Neural cell (in vitro differentiated cells): ENCODE data around the gene MGLL. TPM values are rescaled to one million over a fixed set of nuclear protein-coding genes. Genes with fewer than 3 reads are reported as not detected.

Experiments used
- H2AFZ ChIP-seq: fragments of 200-600, 300-800 bp; sonication (generic), shearing (Covaris generic); 2 replicates; pipeline ENCODE4 v1.6.0; 2014; ENCODE audit warnings: low read depth, mild to moderate bottlenecking, antibody characterized with exemption, low read length, moderate library complexity
- H3F3A ChIP-seq: fragments of 200-600 bp; shearing (Covaris generic); 2 replicates; pipeline ENCODE4 v1.6.1; 2016; ENCODE audit warnings: mild to moderate bottlenecking, moderate library complexity, mixed read lengths, antibody characterized with exemption, low read length; ENCODE audit not compliant: insufficient read depth, poor library complexity, severe bottlenecking
- H3K27ac ChIP-seq: fragments of 200-600, 300-800 bp; sonication (generic), shearing (Covaris generic); 2 replicates; pipeline ENCODE4 v1.5.1; 2014; ENCODE audit warnings: mild to moderate bottlenecking, low read length, moderate library complexity
- H3K27me3 ChIP-seq: fragments of 300-800, 200-600 bp; sonication (generic), shearing (Covaris generic); 2 replicates; pipeline ENCODE4 v1.6.0; 2014; ENCODE audit warnings: mild to moderate bottlenecking, low read depth, low read length, moderate library complexity; ENCODE audit not compliant: insufficient read depth
- H3K36me3 ChIP-seq: fragments of 300-800, 200-600 bp; sonication (generic), shearing (Covaris generic); 2 replicates; pipeline ENCODE4 v1.5.1; 2014; ENCODE audit warnings: mild to moderate bottlenecking, antibody characterized with exemption, low read length, moderate library complexity; ENCODE audit not compliant: insufficient read depth
- H3K4me2 ChIP-seq: fragments of 300-800, 200-600 bp; sonication (generic), shearing (Covaris generic); 2 replicates; pipeline ENCODE4 v1.6.0; 2014; ENCODE audit warnings: mild to moderate bottlenecking, low read length
- H3K4me3 ChIP-seq: fragments of 300-800, 200-600 bp; sonication (generic), shearing (Covaris generic); 2 replicates; pipeline ENCODE4 v1.5.1; 2014; ENCODE audit warnings: mild to moderate bottlenecking, low read length, moderate library complexity
- H3K79me2 ChIP-seq: fragments of 200-600 bp; shearing (Covaris generic); replicated peaks from 2 replicates; pipeline ENCODE4 v1.6.0; 2014; ENCODE audit warnings: mild to moderate bottlenecking, low read length, moderate library complexity; ENCODE audit not compliant: insufficient read depth
- H3K9ac ChIP-seq: fragments of 300-800, 200-600 bp; sonication (generic), shearing (Covaris generic); 2 replicates; pipeline ENCODE4 v1.6.1; 2016; ENCODE audit warnings: mild to moderate bottlenecking, low read length, mixed read lengths
- H3K9me2 ChIP-seq: fragments of 200-600 bp; shearing (Covaris generic); 2 replicates; pipeline ENCODE4 v1.6.1; 2016; ENCODE audit warnings: mild to moderate bottlenecking, low read length, mixed read lengths; ENCODE audit not compliant: insufficient read depth
- H3K9me3 ChIP-seq: fragments of 200-600, 300-800 bp; sonication (generic), shearing (Covaris generic); 2 replicates; pipeline ENCODE4 v1.6.1; 2016; ENCODE audit warnings: mild to moderate bottlenecking, mixed run types, low read length, moderate library complexity, mixed read lengths
- H4K20me1 ChIP-seq: fragments of 200-600 bp; shearing (Covaris generic); 2 replicates; pipeline ENCODE4 v1.6.1; 2016; ENCODE audit warnings: mild to moderate bottlenecking, mixed run types; ENCODE audit not compliant: insufficient read depth
- EP300 ChIP-seq: fragments of 450-650 bp; conservative IDR thresholded peaks from 2 replicates; pipeline ENCODE4 v1.6.1; 2014; ENCODE audit warnings: antibody characterized with exemption, mild to moderate bottlenecking, moderate library complexity; ENCODE audit not compliant: poor library complexity, severe bottlenecking
- EZH2 ChIP-seq: fragments of 200-600, 300-800 bp; shearing (Covaris generic), sonication (generic); IDR thresholded peaks from 2 replicates; pipeline ENCODE4 v1.6.1; 2014; ENCODE audit warnings: antibody characterized with exemption, low read length, borderline replicate concordance, mild to moderate bottlenecking; ENCODE audit not compliant: insufficient read depth, poor library complexity, severe bottlenecking
- MXI1 ChIP-seq: fragments of 450-650 bp; conservative IDR thresholded peaks from 2 replicates; pipeline ENCODE4 v1.6.1; 2014; ENCODE audit warnings: antibody characterized with exemption, mild to moderate bottlenecking; ENCODE audit not compliant: poor library complexity, severe bottlenecking
- POLR2AphosphoS5 ChIP-seq: IDR thresholded peaks from 2 replicates; pipeline ENCODE4 v1.6.1; 2012
- RAD21 ChIP-seq: fragments of 450-650 bp; conservative IDR thresholded peaks from 2 replicates; pipeline ENCODE4 v1.6.1; 2014; ENCODE audit warnings: antibody characterized with exemption, mild to moderate bottlenecking, moderate library complexity
- SMC3 ChIP-seq: fragments of 450-650 bp; conservative IDR thresholded peaks from 2 replicates; pipeline ENCODE4 v1.6.1; 2014; ENCODE audit warnings: antibody characterized with exemption, mild to moderate bottlenecking, moderate library complexity; ENCODE audit not compliant: poor library complexity
- TAF1 ChIP-seq: IDR thresholded peaks from 2 replicates; pipeline ENCODE4 v1.6.1; 2012; ENCODE audit warnings: low read depth
- polyA plus RNA-seq: library from polyadenylated mRNA; depleted of rRNA; stranded (reverse); fragments of >200 nt; gene quantifications from 2 replicates; pipeline ENCODE4 v1.2.3, GENCODE V29; 2014
- TF ChIP-seq, protein P1 (sequence below): IDR thresholded peaks from 2 replicates; pipeline ENCODE4 v1.6.1; 2012; ENCODE audit warnings: borderline replicate concordance
- TF ChIP-seq, protein P2 (sequence below): fragments of 450-650 bp; IDR thresholded peaks from 2 replicates; pipeline ENCODE4 v1.5.1; 2014; ENCODE audit warnings: antibody characterized with exemption, mild to moderate bottlenecking, moderate library complexity; ENCODE audit not compliant: poor library complexity, severe bottlenecking

The MGLL gene
- polyA plus RNA-seq, 1 donor from 2014 or later, result 2.0 TPM

DNA sequence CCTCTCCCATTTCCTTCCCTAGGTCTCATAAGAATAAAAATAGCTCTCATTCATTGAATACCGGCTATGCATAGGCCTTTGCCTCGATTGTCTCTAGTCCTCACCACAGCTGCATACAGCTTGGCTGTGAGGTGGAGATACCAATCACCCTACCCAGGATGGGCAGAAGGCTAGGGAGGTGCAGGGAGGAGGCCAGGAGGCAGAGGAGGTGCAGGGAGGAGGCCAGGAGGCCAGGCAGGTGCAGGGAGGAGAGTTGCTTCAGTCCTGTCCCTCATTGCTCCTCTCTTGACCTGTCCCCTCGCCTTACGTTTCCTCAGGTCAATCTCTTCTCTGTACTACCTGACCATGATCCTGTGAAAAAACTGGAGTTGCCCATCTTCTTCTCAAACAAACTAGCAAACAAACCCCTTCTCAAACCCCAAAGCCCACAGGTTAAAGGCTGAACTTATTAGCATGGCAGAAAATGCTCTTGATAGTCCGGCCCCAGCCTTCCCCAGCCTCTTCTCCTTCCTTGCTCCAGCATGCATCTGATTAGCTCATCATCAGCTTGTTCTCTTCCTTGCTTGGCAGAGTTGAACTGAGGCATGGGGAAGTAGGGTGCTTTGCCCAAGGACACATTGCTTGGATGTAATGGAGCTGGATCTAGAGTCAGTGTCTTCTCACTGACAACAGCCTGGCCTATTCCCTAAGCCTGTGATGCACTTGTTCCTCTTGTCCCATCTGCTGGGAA lies 177.5 kb downstream of the MGLL start:
- no peaks in the 10 kb centered on the region for H3K79me2 ChIP-seq
- TF ChIP-seq, protein P1, sequence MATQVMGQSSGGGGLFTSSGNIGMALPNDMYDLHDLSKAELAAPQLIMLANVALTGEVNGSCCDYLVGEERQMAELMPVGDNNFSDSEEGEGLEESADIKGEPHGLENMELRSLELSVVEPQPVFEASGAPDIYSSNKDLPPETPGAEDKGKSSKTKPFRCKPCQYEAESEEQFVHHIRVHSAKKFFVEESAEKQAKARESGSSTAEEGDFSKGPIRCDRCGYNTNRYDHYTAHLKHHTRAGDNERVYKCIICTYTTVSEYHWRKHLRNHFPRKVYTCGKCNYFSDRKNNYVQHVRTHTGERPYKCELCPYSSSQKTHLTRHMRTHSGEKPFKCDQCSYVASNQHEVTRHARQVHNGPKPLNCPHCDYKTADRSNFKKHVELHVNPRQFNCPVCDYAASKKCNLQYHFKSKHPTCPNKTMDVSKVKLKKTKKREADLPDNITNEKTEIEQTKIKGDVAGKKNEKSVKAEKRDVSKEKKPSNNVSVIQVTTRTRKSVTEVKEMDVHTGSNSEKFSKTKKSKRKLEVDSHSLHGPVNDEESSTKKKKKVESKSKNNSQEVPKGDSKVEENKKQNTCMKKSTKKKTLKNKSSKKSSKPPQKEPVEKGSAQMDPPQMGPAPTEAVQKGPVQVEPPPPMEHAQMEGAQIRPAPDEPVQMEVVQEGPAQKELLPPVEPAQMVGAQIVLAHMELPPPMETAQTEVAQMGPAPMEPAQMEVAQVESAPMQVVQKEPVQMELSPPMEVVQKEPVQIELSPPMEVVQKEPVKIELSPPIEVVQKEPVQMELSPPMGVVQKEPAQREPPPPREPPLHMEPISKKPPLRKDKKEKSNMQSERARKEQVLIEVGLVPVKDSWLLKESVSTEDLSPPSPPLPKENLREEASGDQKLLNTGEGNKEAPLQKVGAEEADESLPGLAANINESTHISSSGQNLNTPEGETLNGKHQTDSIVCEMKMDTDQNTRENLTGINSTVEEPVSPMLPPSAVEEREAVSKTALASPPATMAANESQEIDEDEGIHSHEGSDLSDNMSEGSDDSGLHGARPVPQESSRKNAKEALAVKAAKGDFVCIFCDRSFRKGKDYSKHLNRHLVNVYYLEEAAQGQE, result no peak
- no peak for TF ChIP-seq MXI1
- no peaks in the 10 kb centered on the region for H3F3A ChIP-seq
- no peak overlapping the region for H3K27ac ChIP-seq
- no peak overlapping the region for H3K4me3 ChIP-seq
- no peaks in the 10 kb centered on the region for H3K9me2 ChIP-seq
- no peaks in the 10 kb centered on the region for H3K9me3 ChIP-seq
- H3K27me3 ChIP-seq, result no peaks in the 10 kb centered on the region
- peaks cover 4% of the 10 kb centered on the region for H4K20me1 ChIP-seq
- peaks cover 4% of the 10 kb centered on the region for H3K36me3 ChIP-seq
- no peak overlapping the region for H3K4me2 ChIP-seq
- no peak overlapping the region for H2AFZ ChIP-seq
- no peak overlapping the region for H3K9ac ChIP-seq

GRCh38 chr3:127640042-127640355 lies 182.3 kb downstream of the MGLL start:
- no peaks in the 10 kb centered on the region for H3K9me2 ChIP-seq
- H3K9ac ChIP-seq, result no peak overlapping the region
- H3F3A ChIP-seq, result no peaks in the 10 kb centered on the region
- no peak overlapping the region for H3K4me2 ChIP-seq
- H3K36me3 ChIP-seq, result no peaks in the 10 kb centered on the region
- TF ChIP-seq, protein P1, result no peak
- TF ChIP-seq, protein P2, sequence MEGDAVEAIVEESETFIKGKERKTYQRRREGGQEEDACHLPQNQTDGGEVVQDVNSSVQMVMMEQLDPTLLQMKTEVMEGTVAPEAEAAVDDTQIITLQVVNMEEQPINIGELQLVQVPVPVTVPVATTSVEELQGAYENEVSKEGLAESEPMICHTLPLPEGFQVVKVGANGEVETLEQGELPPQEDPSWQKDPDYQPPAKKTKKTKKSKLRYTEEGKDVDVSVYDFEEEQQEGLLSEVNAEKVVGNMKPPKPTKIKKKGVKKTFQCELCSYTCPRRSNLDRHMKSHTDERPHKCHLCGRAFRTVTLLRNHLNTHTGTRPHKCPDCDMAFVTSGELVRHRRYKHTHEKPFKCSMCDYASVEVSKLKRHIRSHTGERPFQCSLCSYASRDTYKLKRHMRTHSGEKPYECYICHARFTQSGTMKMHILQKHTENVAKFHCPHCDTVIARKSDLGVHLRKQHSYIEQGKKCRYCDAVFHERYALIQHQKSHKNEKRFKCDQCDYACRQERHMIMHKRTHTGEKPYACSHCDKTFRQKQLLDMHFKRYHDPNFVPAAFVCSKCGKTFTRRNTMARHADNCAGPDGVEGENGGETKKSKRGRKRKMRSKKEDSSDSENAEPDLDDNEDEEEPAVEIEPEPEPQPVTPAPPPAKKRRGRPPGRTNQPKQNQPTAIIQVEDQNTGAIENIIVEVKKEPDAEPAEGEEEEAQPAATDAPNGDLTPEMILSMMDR, result no peak
- TF ChIP-seq EP300 (no peak), SMC3 (no peak), TAF1 (no peak), MXI1 (no peak), RAD21 (no peak), EZH2 (no peak), POLR2AphosphoS5 (no peak)
- no peaks in the 10 kb centered on the region for H4K20me1 ChIP-seq
- H3K4me3 ChIP-seq, result no peak overlapping the region
- H3K27me3 ChIP-seq, result no peaks in the 10 kb centered on the region
- H3K9me3 ChIP-seq, result no peaks in the 10 kb centered on the region
- H2AFZ ChIP-seq, result no peak overlapping the region
- no peak overlapping the region for H3K27ac ChIP-seq
- H3K79me2 ChIP-seq, result peaks cover 26% of the 10 kb centered on the region
